ENCODE data around the gene TAMALIN. TPM values are rescaled to one million over a fixed set of nuclear protein-coding genes. Genes with fewer than 3 reads are reported as not detected.

The TAMALIN gene
- total RNA-seq: 100 to 1,000 TPM; 403 to 663 (median 424) TPM
- 80.1 TPM for total RNA-seq (2013)

DNA sequence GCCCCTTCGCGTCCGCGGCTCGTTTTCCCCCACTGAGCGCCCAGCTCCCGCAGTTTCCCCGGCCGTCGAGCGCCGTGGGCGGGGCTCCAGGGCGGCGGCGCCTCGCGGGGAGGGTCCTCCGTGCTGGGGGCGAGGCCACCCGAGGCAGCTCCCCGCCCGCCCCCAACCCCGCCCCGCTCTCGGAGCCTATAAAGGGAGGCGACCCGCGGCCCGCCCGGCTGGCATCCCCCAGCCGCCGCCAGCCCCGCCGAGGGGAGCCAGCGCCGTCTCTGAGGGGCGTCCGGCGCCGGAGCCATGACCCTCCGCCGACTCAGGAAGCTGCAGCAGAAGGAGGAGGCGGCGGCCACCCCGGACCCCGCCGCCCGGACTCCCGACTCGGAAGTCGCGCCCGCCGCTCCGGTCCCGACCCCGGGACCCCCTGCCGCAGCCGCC, at the start of gene TAMALIN:
Gene TAMALIN, plus strand, starts transcription at position 221 of the 432 bp plus-strand sequence. Its CDS starts 74 bp downstream, at position 295.
- H3K4me1 Mint-ChIP-seq: peaks cover 27 to 34% of the 10 kb centered on the region in 2 donors
- Histone ChIP-seq H3K4me3 (ENCODE audit: low read length) (peak within 1 kb of the TSS; percentile 69), H3K27me3 (ENCODE audit: control insufficient read depth, insufficient read depth, low read length) (peaks cover 4% of the 10 kb centered on the region)

DNA sequence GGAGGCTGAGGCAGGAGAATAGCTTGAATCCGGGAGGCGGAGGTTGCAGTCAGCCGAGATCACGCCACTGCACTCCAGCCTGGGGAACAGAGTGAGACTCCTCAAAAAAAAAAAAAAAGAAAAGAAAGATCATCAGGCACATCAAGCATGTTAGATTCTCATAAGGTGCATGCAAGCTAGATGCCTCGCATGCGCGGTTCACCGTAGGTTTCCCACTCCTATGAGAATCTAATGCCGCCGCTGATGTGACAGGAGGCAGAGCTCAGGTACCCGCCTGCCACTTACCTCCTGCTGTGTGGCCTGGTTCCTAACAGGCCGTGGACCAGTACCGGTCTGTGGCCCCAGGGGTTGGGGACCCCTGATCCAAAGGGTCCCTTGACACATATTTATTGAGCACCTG, 48.2 kb upstream of the TAMALIN start:
- Histone ChIP-seq H3K27ac (ENCODE audit: low read length) (no peak overlapping the region), H3K4me3 (ENCODE audit: low read length) (no peak overlapping the region), H3K4me1 (ENCODE audit: control insufficient read depth, insufficient read depth, low read length) (no peaks in the 10 kb centered on the region), H3K27me3 (ENCODE audit: control insufficient read depth, insufficient read depth, low read length) (no peaks in the 10 kb centered on the region), H3K9me3 (ENCODE audit: control insufficient read depth, insufficient read depth, low read length) (no peaks in the 10 kb centered on the region), H3K36me3 (ENCODE audit: control insufficient read depth, insufficient read depth, low read length) (no peaks in the 10 kb centered on the region)
- H3K4me1 Mint-ChIP-seq: peaks cover 11 to 20% of the 10 kb centered on the region in 2 donors
- DNase-seq (no peak), ATAC-seq (no peak)
- H3K4me3 Mint-ChIP-seq: no peak overlapping the region
- intact Hi-C loops (cut with micrococcal nuclease): no loop called here
- no peak overlapping the region for H3K27ac Mint-ChIP-seq
- no peaks in the 10 kb centered on the region for H3K27me3 Mint-ChIP-seq (ENCODE audit: low read depth in 2 of 2)
- TF ChIP-seq, protein P1, sequence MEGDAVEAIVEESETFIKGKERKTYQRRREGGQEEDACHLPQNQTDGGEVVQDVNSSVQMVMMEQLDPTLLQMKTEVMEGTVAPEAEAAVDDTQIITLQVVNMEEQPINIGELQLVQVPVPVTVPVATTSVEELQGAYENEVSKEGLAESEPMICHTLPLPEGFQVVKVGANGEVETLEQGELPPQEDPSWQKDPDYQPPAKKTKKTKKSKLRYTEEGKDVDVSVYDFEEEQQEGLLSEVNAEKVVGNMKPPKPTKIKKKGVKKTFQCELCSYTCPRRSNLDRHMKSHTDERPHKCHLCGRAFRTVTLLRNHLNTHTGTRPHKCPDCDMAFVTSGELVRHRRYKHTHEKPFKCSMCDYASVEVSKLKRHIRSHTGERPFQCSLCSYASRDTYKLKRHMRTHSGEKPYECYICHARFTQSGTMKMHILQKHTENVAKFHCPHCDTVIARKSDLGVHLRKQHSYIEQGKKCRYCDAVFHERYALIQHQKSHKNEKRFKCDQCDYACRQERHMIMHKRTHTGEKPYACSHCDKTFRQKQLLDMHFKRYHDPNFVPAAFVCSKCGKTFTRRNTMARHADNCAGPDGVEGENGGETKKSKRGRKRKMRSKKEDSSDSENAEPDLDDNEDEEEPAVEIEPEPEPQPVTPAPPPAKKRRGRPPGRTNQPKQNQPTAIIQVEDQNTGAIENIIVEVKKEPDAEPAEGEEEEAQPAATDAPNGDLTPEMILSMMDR (IDR thresholded peaks at IDR 0.05): no peak
- H3K36me3 Mint-ChIP-seq: no peaks in the 10 kb centered on the region
- no peaks in the 10 kb centered on the region for H3K9me3 Mint-ChIP-seq
- WGBS (ENCODE audit: insufficient coverage): 96% methylated on average over 13 of the region's 13 CpGs

More for the DNA sequence above, at the start of gene TAMALIN:
- H3K36me3 Mint-ChIP-seq: no peaks in the 10 kb centered on the region
- peak; percentile 58 to 75 (median 60) for ATAC-seq
- Histone ChIP-seq H3K9me3 (ENCODE audit: control insufficient read depth, insufficient read depth, low read length) (no peaks in the 10 kb centered on the region), H3K4me1 (ENCODE audit: control insufficient read depth, insufficient read depth, low read length) (peaks cover 31% of the 10 kb centered on the region), H3K27ac (ENCODE audit: low read length) (peak within 1 kb of the TSS; percentile 61), H3K36me3 (ENCODE audit: control insufficient read depth, insufficient read depth, low read length) (no peaks in the 10 kb centered on the region)
- under 1% methylated on average over 60 of the region's 60 CpGs for WGBS (ENCODE audit: insufficient coverage)
- peak; percentile 79 to 92 for DNase-seq
- intact Hi-C loops (cut with micrococcal nuclease): loop anchor here (1.0 kb wide), 2 partner anchors 17 to 44 kb away; no protein-coding TSS in a partner anchor
- TF ChIP-seq, protein P1 (IDR thresholded peaks at IDR 0.05): no peak
- peak within 1 kb of the TSS; percentile 90 to 95 for H3K27ac Mint-ChIP-seq
- peak within 1 kb of the TSS; percentile 93 for H3K4me3 Mint-ChIP-seq
- H3K27me3 Mint-ChIP-seq (ENCODE audit: low read depth in 2 of 2): no peaks in the 10 kb centered on the region
- no peaks in the 10 kb centered on the region for H3K9me3 Mint-ChIP-seq

DNA sequence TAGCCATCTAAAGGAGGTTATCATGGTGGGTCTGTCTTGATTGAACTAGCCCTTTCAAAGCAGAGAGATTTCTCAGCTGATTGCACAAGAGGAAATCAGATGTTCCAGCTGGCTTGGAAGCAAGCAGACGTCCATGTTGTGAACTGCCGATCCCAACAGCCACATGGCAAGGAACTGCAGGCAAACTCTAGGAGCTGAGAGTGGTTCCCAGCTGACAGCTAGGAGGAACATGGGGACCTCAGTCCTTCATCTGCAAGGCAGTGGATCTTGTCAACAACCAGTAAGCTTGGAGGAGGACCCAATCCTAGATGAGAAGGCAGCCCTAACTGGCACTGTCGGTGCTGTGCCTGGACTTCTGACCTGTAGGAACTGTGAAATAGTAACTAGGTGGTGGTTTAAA, 47.5 kb upstream of the TAMALIN start:
- TF ChIP-seq, protein P1 (IDR thresholded peaks at IDR 0.05): no peak
- no peak overlapping the region for H3K4me3 Mint-ChIP-seq
- no peak overlapping the region for H3K27ac Mint-ChIP-seq
- H3K36me3 Mint-ChIP-seq: no peaks in the 10 kb centered on the region
- Histone ChIP-seq H3K36me3 (ENCODE audit: control insufficient read depth, insufficient read depth, low read length) (no peaks in the 10 kb centered on the region), H3K27me3 (ENCODE audit: control insufficient read depth, insufficient read depth, low read length) (no peaks in the 10 kb centered on the region), H3K27ac (ENCODE audit: low read length) (no peak overlapping the region), H3K9me3 (ENCODE audit: control insufficient read depth, insufficient read depth, low read length) (no peaks in the 10 kb centered on the region), H3K4me3 (ENCODE audit: low read length) (no peak overlapping the region), H3K4me1 (ENCODE audit: control insufficient read depth, insufficient read depth, low read length) (no peaks in the 10 kb centered on the region)
- ATAC-seq: no peak
- H3K4me1 Mint-ChIP-seq: peaks cover 9 to 14% of the 10 kb centered on the region in 2 donors
- no peaks in the 10 kb centered on the region for H3K9me3 Mint-ChIP-seq
- WGBS (ENCODE audit: insufficient coverage): 77% methylated on average over 3 of the region's 3 CpGs
- H3K27me3 Mint-ChIP-seq (ENCODE audit: low read depth in 2 of 2): no peaks in the 10 kb centered on the region
- intact Hi-C loops (cut with micrococcal nuclease): no loop called here
- no peak for DNase-seq

DNA sequence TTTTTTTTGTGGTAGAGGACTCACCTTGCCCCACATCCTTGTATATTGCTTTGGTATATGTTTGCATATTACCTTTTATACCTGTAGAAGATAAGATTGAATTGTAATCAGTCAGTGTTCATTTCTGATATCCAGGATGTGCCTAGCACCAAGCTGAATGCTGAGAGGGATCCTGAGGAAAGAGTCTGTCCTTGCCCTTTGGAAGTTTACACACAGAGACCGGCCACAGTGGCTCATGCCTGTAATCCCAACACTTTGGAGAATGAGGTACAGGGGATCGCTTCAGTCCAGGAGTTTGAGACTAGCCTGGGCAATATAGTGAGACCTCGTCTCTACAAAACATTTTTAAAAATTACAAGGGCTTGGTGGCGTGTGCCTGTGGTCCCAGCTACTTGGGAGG, 46.8 kb upstream of the TAMALIN start:
- Mint-ChIP-seq H3K27me3 (ENCODE audit: low read depth in 2 of 2) (no peaks in the 10 kb centered on the region), H3K27ac (no peak overlapping the region), H3K4me1 (peaks cover 7 to 12% of the 10 kb centered on the region in 2 donors), H3K36me3 (no peaks in the 10 kb centered on the region), H3K4me3 (no peak overlapping the region), H3K9me3 (no peaks in the 10 kb centered on the region)
- H3K4me3 ChIP-seq (ENCODE audit: low read length): no peak overlapping the region
- 98% methylated on average over 4 of the region's 4 CpGs for WGBS (ENCODE audit: insufficient coverage)
- ATAC-seq (no peak), DNase-seq (no peak)
- intact Hi-C loops (cut with micrococcal nuclease): no loop called here
- no peaks in the 10 kb centered on the region for H3K4me1 ChIP-seq (ENCODE audit: control insufficient read depth, insufficient read depth, low read length)
- H3K9me3 ChIP-seq (ENCODE audit: control insufficient read depth, insufficient read depth, low read length): no peaks in the 10 kb centered on the region
- no peaks in the 10 kb centered on the region for H3K36me3 ChIP-seq (ENCODE audit: control insufficient read depth, insufficient read depth, low read length)
- H3K27ac ChIP-seq (ENCODE audit: low read length): no peak overlapping the region
- H3K27me3 ChIP-seq (ENCODE audit: control insufficient read depth, insufficient read depth, low read length): no peaks in the 10 kb centered on the region
- TF ChIP-seq, protein P1 (IDR thresholded peaks at IDR 0.05): no peak
